HG02840 (cell line): ENCODE data around the gene DAD1.
A peak's percentile ranks its signal among the peaks of the same experiment; 100 is the strongest.

Experiments
- ATAC-seq: cut with Tn5 transposase; IDR thresholded peaks from one replicate; pipeline ENCODE4 v1.9.1; 2021; ENCODE audit warnings: mild to moderate bottlenecking, moderate library complexity, moderate number of reproducible peaks; ENCODE audit not compliant: unreplicated experiment, low FRiP score

Gene DAD1

DNA sequence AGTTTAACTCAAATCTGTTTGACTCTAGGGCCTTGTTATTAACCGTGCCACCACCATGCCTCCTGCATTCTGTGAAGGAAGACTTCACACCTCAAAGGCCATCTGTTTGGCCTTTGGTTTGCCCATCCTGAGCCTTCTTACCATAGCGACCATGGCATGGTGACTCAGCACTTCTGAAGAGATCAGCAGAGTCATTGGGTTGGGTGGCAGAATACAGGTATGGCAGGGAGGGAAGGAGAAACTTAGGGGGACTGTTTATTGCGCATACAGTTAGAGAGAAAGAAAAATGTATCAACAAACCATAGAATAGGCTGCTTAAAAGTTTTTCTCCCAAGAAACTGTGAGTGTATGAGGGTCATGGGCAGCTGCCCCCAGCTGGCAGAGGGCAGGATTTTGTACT, 49.2 kb downstream of the DAD1 start:
- ATAC-seq = no peak

DNA sequence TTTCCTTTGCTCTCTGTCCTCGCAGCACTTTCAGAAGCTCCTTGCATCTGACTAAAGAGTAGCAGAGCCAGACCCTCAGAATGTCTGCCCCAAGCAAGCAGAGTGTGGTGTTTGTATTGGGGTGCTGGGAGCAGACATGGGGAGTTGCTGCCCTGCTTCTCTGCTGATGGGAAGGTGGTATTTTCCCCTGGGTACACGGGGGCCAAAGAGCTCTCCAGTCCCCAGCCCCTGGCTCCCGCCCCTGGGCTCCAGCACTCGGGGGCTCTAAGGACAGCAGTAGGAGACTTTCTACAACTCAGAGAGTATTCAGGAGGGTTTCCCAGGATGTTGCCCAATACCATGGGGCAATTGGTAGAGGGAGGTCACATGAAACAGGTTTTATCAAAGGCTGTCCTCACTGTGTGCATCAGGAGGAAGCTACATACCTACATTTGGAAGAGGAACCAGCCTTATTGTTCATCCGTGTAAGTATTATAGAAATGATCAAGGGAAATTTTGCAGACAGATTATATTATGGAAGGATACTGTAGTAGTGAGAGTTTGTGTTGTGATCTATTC, 50.3 kb downstream of the DAD1 start:
- no peak for ATAC-seq

DNA sequence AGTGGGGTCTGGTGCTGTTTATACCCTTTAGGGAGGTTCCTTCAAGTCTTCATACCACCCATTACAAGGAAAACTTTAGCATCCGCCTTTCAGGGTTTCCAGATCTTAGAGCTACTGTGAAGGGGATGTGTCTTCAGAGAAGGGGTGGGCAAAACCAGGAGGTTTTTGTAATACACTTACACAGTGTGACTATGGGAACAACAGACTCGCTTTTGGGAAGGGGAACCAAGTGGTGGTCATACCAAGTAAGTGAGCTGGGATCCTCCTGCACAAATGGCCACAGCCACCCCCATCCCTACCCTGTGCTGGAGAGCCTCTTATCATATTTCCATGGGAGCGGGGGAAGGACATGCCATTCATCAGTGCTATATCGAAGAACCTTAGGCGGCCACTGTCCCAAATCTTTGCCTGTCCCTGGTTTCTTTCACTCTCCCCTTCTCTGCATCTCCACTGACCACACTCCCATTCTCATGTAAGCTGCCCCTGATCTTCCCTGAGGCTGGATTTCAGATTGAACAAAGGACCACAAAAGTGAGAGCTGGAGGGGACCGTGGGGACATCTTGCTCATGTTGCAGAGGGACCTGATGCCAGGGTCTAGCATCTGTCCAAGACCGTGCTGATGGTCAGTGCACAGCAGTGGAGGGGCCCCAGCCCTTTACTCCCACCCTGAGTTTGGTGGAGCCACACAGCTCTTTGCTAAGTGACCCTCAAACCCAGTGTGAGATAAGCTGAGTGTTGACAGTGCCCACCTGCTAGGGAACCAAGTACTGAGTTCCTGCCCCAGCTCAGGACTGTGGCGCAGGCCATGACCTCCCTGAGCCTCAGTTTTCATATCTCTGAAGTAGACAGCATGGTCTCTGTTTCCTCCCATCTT, 51.4 kb downstream of the DAD1 start:
- ATAC-seq = no peak

DNA sequence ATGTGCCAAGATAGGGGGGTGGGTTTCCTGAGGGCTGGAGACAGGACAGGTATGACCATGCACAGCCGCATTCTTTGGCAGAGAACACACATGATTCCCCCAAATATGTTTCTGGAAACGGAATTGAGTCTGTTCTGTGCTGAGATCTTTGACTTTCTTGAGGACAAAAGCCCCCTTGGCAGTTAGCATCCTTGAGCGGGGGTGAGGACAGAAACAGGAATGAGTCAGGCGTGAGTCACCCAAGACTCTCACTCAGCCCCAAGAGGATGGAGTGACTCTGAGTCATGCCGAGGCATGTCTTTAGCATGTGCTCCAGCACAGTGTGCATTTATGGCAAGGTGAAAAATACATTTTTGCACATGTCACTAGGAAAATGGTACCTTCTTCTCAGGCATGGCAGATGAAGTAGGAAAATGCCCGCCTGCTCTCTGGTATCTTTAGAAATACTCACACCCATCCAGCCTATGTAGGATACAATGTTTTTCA, 52.1 kb downstream of the DAD1 start:
- peak; percentile 62 for ATAC-seq

DNA sequence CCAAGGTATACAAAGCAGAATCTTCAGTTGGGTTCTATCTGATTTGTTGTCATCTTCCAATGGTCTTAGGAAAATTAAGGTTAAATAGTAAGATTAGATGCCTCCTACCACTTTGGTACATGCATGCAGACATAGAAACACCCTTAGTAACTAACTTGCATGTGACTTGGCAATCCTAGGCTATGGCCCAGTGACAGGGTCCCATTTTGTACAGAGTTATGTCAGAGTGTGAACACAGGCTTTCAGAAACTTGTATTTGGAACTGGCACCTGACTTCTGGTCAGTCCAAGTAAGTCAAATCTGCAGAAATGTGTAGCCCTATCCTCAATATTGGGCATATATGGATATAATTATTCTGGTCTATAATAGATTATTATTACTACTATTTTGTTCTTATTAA, 53.1 kb downstream of the DAD1 start:
- no peak for ATAC-seq

DNA sequence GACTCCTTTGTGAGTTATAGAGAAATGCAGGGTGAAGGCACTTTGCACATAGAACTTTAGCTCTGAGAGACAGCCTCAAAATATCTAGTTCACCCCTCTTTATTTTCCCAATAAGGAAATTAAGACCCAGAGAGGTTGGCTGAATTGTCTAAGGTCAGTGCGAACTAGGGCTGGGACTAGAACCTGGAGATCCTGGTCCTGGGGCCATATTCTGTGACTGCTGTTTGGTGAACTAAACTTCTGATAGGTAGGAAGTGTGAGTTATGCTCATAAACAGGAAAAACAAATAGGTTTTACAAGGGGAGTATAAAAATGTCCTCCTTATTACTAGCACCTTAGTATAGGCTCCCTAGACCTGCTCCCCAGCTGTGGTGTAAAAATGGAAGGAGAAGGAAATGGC, 53.9 kb downstream of the DAD1 start:
- no peak for ATAC-seq

DNA sequence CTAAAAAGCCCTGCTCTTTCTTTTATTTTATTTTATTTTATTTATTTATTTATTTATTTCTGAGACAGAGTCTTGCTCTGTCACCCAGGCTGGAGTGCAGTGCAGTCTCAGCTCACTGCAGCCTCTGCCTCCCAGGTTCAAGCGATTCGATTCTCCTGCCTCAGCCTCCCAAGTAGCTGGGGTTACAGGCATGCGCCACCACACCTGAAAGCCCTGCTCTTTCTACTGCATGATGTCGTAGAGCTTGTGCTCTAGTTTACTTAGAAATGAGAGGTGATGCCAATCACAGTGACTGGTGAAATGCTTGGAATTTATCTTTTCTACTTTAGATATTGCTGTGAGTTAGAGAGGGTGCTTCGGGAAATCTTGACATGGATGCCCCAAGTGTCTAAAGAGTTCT, 54.5 kb downstream of the DAD1 start:
- no peak for ATAC-seq

DNA sequence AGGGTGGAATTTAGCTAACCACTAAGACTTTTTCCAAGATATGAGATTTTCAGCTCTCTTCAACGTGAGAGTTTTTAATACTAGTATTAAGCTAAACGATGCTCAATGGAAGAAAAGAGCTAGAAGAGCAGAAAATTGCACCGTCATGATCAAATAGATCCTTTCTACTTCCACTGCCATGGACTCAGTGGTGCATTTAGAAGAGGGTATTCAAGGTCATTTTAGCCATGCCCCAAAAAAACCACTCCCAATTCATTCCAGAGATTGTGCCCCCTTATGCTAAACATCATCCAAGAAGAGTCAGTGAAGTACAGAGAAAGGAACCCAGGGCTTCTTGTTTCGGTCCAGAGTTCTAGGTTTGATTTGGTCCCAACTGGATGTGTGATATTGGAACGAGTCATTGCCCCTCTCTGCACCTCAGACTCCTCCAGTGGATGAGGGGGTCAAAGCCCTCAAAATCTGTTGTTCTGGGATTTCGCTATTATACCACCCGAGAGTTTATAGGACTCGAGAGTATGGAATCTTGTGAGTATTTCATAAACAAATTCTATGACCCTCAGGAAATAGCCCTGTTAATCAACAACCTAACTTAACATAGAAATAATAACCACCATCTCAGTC, 55.2 kb downstream of the DAD1 start:
- ATAC-seq = no peak

DNA sequence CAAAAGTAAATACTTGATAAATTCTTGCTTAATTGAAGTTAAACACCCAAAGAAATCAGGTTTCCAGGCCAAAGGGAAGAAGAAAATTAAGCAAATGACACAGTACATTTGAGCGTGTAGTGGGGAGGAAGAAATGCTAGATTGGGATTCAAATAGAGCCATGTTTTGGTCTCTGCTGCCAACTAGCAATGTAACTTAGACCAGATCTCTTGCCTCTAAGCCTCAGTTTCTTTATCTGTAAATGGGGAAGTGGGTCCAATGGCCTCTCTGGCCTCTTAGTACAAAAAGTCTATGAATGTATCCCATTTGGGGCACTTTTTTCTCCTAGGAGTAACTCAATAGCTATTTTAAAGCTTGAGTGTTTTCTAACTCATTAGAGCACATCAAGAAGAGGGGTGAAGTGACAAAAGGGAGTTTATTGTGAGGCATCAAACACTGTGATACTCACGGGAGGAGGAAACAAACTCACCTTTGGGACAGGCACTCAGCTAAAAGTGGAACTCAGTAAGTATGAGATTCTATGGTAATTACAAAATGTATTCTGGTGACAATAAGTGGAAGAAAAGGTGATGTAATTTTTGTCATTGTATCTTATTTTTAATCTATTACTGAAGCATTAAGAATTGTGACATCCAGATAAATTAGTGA, 55.8 kb downstream of the DAD1 start:
- no peak for ATAC-seq

DNA sequence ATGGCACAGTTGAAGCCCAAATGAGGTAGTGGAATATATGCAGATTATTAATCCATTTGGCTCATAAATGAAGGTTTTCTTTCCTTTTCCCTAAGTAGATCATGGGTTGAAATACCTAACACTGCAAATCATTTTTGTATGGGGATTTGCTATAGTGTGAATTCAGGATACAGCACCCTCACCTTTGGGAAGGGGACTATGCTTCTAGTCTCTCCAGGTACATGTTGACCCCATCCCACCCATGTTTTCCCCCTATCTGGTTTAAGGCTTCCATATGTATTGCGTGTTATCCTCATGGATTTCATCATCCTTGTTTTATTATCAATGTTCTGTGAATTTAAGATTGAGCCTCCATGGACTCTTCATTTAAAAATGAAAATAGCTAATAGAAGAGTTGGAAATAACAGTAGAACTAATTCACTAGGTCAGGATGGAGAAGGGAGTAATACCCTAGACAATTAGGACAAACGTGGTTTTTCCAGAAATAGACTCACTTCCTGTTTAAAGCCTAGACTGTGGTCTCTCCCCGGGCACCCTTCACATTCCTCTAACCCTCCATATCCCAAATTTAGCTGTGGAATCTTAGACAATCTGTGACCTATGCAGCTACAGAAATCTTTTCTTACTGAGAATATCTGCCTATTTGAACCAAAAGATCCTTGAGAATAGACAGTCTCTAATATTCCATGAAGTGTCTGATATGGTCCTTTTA, 56.5 kb downstream of the DAD1 start:
- ATAC-seq = no peak

DNA sequence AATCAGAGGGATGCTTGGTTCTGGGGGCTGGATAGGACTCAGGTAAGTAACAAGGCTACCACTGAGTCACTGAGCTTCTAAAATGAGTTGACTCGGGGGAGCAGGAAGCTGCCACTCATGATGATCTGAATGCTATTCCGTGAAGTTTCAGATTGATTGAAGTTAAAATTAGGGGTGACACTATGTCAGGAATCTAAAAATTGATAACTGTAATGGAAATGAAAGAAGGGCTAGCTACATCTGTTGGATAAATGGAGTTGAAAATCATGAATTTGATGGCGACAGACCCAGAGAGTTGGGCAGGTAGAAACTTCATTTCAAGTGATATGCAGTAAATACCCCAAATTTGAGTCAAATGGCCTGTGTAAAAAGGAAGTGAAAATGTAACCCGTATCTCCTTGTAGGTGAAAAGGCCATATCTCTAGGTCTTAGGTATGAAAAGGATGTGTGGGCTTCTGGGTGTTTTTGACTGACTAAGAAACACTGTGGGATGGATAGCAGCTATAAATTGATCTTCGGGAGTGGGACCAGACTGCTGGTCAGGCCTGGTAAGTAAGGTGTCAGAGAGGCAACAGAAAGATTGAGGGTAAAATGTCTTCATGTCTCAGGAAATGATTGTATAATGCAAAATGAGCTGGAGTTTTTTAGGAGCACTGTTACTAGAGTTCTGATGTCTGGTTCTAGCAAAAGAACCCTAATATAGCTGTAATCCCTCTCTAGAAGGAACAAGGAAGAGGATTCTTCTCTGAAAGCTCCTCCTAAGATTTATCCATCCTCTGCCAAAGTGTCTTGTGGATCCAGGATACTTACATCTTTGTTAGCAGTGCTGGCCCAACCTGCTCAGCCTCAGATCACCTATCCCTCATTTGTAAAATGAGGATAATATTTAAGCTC, 57.3 kb downstream of the DAD1 start:
- peak; percentile 59 for ATAC-seq

DNA sequence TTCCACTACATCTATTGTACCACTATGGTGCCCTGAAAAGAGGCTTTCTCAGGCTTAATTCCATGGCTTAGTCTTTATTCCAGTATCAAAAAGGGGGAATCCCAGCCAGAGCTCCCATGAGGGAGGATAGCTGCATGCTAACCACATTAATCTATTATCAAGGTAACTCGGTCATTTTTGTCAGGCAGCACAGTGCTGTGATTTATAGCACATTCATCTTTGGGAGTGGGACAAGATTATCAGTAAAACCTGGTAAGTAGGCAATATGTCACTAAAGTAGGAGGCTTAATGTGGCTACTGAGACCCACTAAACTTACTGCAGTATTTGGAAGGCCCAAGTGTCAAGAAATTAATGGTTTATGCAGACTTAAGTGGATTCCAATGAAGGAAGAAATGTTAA, 58.9 kb downstream of the DAD1 start:
- no peak for ATAC-seq

DNA sequence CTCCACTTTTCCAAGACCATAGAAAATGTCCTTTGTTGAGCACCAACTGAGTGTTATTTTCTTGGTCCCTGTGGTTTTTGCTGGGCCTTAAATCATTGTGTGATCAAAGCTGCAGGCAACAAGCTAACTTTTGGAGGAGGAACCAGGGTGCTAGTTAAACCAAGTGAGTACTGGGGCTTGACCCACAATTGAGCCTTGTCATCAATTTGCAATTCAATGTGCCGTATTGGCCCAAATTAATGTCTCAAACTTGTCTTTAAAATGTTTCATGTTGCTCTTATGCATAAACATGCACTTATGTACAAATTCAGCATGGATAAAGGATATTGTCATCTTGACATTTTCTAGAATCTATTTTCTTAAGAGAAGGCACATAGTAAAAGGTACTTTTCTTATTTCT, 62.3 kb downstream of the DAD1 start:
- no peak for ATAC-seq

DNA sequence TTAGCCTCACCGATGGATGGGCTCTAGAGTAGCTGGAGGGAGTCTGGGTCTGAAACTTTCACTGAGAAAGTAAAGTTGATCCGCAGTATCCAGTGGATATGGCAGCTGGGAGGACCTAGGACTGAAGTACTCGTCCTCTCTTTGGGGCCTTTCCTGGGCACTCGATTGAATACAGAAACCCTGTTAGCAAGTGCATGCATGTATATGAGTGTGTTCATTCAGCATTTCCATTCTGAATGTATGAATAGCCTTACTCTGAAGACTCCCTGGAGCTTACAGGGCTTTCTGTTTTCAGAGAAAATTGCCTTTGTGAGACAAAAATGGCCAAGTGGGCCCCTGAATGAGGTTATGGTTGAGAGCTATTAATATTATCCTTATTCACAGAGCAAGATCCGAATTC, 62.8 kb downstream of the DAD1 start:
- no peak for ATAC-seq

DNA sequence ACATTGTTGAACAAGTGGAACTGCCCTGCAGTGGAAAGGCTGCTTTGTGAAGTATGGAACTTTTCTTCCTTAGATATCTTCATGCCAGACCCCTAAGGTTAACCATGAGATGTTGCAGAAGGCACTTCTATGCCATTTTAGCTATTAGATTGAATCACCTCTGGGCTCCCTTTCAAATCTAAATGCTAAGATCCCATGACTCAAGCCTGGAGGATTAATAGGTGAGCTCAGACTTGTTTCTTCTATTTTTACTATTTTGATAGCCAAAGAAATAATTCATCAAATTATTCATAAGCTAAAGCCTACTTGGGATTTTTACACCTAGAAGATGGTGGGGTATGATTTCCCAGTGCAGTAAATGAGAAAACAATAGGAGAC, 64.3 kb downstream of the DAD1 start:
- no peak for ATAC-seq

DNA sequence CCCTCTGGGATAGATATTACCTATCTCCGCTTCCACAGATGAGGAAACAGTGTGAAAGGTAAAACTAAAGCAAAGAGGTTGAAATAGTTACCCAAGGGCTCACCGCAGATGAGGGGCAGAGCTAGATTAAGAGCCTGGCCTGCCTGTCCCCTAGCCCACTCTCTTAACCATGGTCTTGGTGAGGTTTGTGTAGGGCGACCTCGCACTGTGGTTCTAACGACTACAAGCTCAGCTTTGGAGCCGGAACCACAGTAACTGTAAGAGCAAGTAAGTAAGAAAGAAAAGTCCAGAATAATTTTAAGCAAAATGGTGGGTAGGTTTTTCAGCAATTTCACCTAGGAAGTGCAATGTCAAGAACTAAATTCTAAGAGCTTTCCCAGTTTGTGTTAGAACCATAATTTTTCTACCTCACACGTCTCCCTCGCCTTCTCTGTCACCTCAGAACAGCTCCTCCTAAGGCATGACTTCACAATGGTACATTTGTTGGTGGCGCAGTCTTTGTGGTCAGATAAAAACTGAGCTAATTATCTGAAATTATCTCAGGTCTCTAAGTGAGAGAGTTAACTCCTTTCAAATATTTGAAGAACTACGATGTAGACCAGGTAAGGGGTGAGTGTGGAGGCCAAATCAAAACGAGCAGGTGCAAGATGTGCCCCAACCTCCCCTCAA, 64.8 kb downstream of the DAD1 start:
- no peak for ATAC-seq

DNA sequence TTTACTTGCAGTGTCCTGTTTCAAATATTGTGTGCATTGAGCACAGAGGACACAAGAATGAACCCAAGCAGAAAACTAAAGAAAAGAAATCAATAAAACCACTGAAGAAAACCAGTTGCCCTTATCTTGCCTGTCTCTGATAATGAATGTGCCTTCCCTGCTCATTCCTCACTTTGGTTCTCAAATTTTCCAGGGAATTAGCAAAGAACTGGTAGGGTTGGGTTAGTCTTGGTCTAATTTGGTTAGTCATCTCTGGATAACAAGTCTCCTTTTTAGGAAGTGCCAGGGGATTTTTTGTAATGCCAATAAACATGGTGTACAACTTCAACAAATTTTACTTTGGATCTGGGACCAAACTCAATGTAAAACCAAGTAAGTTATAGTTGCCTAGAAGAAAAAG, 65.7 kb downstream of the DAD1 start:
- no peak for ATAC-seq

DNA sequence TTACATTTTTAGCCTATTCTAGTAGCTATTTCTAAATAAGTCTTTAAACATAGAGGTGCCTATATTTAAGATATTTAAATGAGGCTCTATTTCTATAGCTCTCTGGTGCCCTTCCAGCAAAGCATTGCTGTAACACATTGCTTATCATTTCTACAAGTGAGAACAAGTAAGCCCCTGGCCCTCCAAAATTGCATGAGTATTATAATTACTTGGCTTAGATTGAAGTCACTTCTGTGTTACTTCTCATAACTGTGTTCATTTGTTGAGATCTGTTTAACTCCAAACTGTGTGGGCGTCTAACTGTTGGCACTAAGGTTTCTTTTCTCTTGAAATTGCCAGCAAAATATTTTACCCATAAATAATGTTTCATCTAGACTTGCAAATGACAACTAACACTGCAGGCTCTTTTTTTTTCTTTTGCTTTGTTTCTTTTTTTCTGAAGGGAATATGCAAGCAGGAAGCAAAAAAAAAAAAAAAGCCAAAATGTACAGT, 66.5 kb downstream of the DAD1 start:
- no peak for ATAC-seq
